Measurements from ENCODE around the gene RNFT1. TPM values are rescaled to one million over a fixed set of nuclear protein-coding genes. Genes with fewer than 3 reads are reported as not detected.
"Not testable (repeated sequence)": the region's sequence is repeated elsewhere in the genome, so short reads cannot be mapped to it uniquely, and the experiment has no call there.

Gene RNFT1
- total RNA-seq, 2 experiments from 2014 or later: 17.2 to 27.2 TPM

GRCh38 chr17:59962739-59963318, 1.7 kb downstream of the RNFT1 start:
- Histone ChIP-seq H3K79me2 (ENCODE audit: insufficient read depth, low read depth, low read length) (peaks cover 17% of the 10 kb centered on the region; the same call in 1 of the 2 replicates), H3K4me3 (ENCODE audit: low read depth, low read length, poor library complexity, severe bottlenecking) (peak overlapping the region; percentile 78), H4K20me1 (ENCODE audit: insufficient read depth, low read length) (no peaks in the 10 kb centered on the region; the same call in 1 of the 2 replicates), H3K4me2 (ENCODE audit: low read length) (peak overlapping the region; percentile 87), H3K9me3 (ENCODE audit: low read length) (no peaks in the 10 kb centered on the region), H3K27ac (ENCODE audit: low read depth, low read length, poor library complexity, severe bottlenecking) (no peak overlapping the region), H3K9me2 (ENCODE audit: insufficient read depth, low read length) (no peaks in the 10 kb centered on the region), H2AFZ (ENCODE audit: low read length) (no peak overlapping the region), H3K36me3 (ENCODE audit: insufficient read depth, low read length) (peaks cover 40% of the 10 kb centered on the region), H3K4me1 (ENCODE audit: insufficient read depth, low read length, poor library complexity, severe bottlenecking) (peaks cover 20% of the 10 kb centered on the region)
- BruUV-seq (replicated peaks): no TSS peak
- TF ChIP-seq EZH2phosphoT487 (IDR thresholded peaks at IDR 0.05; ENCODE audit: borderline replicate concordance, low read depth, low read length) (no peak), CTCF (conservative IDR thresholded peaks at IDR 0.05; ENCODE audit: low read length) (no peak)
- ChIA-PET POLR2A (interaction anchor here (0.7 kb wide), 1 partner anchor 300 kb away, joined by 3 read pairs; no protein-coding TSS in a partner anchor), CTCF (ENCODE audit: unreplicated experiment) (no interaction called here)
- DNase-seq (ENCODE audit: low spot score): no peak
- intact Hi-C loops (cut with micrococcal nuclease; ENCODE audit: unreplicated experiment): no loop called here

GRCh38 chr17:59959574-59959973, 5.0 kb downstream of the RNFT1 start:
- not testable (repeated sequence) for H2AFZ ChIP-seq (ENCODE audit: low read length)

GRCh38 chr17:59954856-59955255, 9.7 kb downstream of the RNFT1 start:
- Histone ChIP-seq H3K36me3 (ENCODE audit: insufficient read depth, low read length) (peaks cover 94% of the 10 kb centered on the region), H3K9me2 (ENCODE audit: insufficient read depth, low read length) (no peaks in the 10 kb centered on the region), H2AFZ (ENCODE audit: low read length) (no peak overlapping the region), H3K27ac (ENCODE audit: low read depth, low read length, poor library complexity, severe bottlenecking) (no peak overlapping the region), H3K4me2 (ENCODE audit: low read length) (no peak overlapping the region), H3K4me1 (ENCODE audit: insufficient read depth, low read length, poor library complexity, severe bottlenecking) (peaks cover 19% of the 10 kb centered on the region), H4K20me1 (ENCODE audit: insufficient read depth, low read length) (no peaks in the 10 kb centered on the region), H3K4me3 (ENCODE audit: low read depth, low read length, poor library complexity, severe bottlenecking) (no peak overlapping the region), H3K9me3 (ENCODE audit: low read length) (no peaks in the 10 kb centered on the region), H3K79me2 (ENCODE audit: insufficient read depth, low read depth, low read length) (no peaks in the 10 kb centered on the region; the same call in 1 of the 2 replicates)
- ChIA-PET CTCF (ENCODE audit: unreplicated experiment) (no interaction called here), POLR2A (interaction anchor here (0.6 to 1.3 kb wide), 2 partner anchors 10 to 93 kb away, joined by 7 to 8 read pairs; partner anchors contain the start of gene RNFT1)
- TF ChIP-seq EZH2phosphoT487 (IDR thresholded peaks at IDR 0.05; ENCODE audit: borderline replicate concordance, low read depth, low read length) (no peak), CTCF (conservative IDR thresholded peaks at IDR 0.05; ENCODE audit: low read length) (no peak)
- intact Hi-C loops (cut with micrococcal nuclease; ENCODE audit: unreplicated experiment): no loop called here
- BruUV-seq (replicated peaks): no TSS peak
- no peak for DNase-seq (ENCODE audit: low spot score)

More at GRCh38 chr17:59959574-59959973, 5.0 kb downstream of the RNFT1 start:
- H3K9me3 ChIP-seq (ENCODE audit: low read length); H3K4me3 ChIP-seq (ENCODE audit: low read depth, low read length, poor library complexity, severe bottlenecking); CTCF ChIA-PET (ENCODE audit: unreplicated experiment); POLR2A ChIA-PET; DNase-seq (ENCODE audit: low spot score); BruUV-seq (replicated peaks); intact Hi-C loops (cut with micrococcal nuclease; ENCODE audit: unreplicated experiment); H3K4me2 ChIP-seq (ENCODE audit: low read length); H3K9me2 ChIP-seq (ENCODE audit: insufficient read depth, low read length); H4K20me1 ChIP-seq (ENCODE audit: insufficient read depth, low read length); H3K27ac ChIP-seq (ENCODE audit: low read depth, low read length, poor library complexity, severe bottlenecking): not testable (repeated sequence)
- Histone ChIP-seq H3K4me1 (ENCODE audit: insufficient read depth, low read length, poor library complexity, severe bottlenecking) (peaks cover 12% of the 10 kb centered on the region), H3K36me3 (ENCODE audit: insufficient read depth, low read length) (peaks cover 71% of the 10 kb centered on the region), H3K79me2 (ENCODE audit: insufficient read depth, low read depth, low read length) (peaks cover 17% of the 10 kb centered on the region; the same call in 1 of the 2 replicates)
